Mucosa of rectum (tissue), 2 donors: Measurements from ENCODE around the gene SH3BP5L.

Experiments
- H3K27ac ChIP-seq, 2 donors: one replicate each; pipeline ENCODE4 v1.7.0; 2013; ENCODE audit warnings: inconsistent platforms in 2 of 2, low read depth in 2 of 2, low read length in 2 of 2
- H3K27me3 ChIP-seq, 2 donors: one replicate each; pipeline ENCODE4 v1.7.0; 2013; ENCODE audit warnings: low read length in 2 of 2; ENCODE audit not compliant: control insufficient read depth in 2 of 2, insufficient read depth in 2 of 2
- H3K36me3 ChIP-seq, 2 donors: one replicate each; pipeline ENCODE4 v1.7.0; 2013; ENCODE audit warnings: low read length in 2 of 2; ENCODE audit not compliant: control insufficient read depth in 2 of 2, insufficient read depth in 2 of 2
- H3K4me1 ChIP-seq, 2 donors: one replicate each; pipeline ENCODE4 v1.7.0; 2013; ENCODE audit warnings: low read length in 2 of 2, mild to moderate bottlenecking in 1 of 2; ENCODE audit not compliant: control insufficient read depth in 2 of 2, insufficient read depth in 2 of 2
- H3K4me3 ChIP-seq, 2 donors: one replicate each; pipeline ENCODE4 v1.7.0; 2013; ENCODE audit warnings: low read length in 2 of 2
- H3K9ac ChIP-seq, 2 donors: one replicate each; pipeline ENCODE4 v1.7.0; 2013; ENCODE audit warnings: low read length in 2 of 2, low read depth in 1 of 2, mild to moderate bottlenecking in 1 of 2
- H3K9me3 ChIP-seq, 2 donors: one replicate each; pipeline ENCODE4 v1.7.0; 2013; ENCODE audit warnings: low read length in 2 of 2; ENCODE audit not compliant: control insufficient read depth in 2 of 2
- donor health status: healthy.
- donor health status: Normal muscosa, but diverticular disease.

The SH3BP5L gene

DNA sequence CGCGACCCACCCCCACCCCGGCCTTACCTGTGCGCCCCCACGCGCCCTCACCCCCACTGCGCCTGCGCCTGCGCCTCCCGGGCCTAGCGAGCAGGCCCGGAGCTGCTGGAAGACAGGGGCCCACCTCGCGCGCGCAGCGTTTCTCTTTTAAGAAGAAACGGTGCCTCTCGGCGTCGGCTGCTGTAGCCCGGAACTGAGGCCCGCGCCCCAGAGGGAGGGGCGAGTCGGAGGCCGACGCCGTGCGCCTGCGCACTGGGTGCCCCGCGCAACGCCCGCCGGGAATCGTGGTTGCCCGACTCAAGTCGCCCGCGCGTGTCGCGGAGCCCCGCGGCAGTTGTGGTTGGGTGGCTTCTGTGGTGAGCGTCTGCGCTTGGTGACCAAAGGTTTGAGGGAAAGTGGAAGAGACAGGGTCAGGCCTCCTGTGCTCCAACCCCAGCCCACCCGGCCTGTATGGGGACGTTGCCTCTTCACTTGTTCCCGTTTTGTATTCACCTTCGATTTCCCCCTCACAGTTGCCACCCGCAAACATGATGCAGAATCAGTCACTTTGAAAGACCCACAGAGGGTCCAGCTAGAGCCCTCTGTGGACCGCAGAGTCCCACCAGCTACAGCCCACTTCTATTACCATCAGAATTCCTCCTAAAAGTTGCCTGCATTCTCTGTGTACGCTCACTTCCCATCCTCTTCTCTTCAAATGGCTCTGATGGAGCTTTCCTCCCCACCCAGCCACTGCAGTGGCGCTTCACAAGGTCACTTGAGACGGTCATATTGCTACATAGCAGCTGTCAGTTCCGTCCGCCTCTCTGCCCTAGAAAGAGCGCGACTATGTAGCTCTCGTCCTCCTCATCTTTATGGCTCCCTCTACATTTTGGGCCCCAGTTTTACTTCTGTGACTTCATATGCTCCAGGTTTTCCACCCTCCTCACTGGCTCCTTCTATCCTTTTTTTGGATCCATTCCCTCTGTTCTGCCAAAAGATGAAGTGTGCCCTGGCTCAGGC is 33.5 kb upstream of the SH3BP5L start, which contains the start of gene ZNF692:
TSS of gene ZNF692 (minus strand) at position 195 of the 999 bp plus-strand sequence. CDS start 776 bp downstream, outside the sequence.
- Histone ChIP-seq H3K27me3 (no peaks in the 10 kb centered on the region), H3K9ac (peak within 1 kb of the TSS; percentile 92 to 96), H3K27ac (peak within 1 kb of the TSS; percentile 89 to 91), H3K36me3 (peaks cover 0 to 3% of the 10 kb centered on the region in 2 donors), H3K4me1 (peaks cover 23 to 32% of the 10 kb centered on the region in 2 donors), H3K9me3 (no peaks in the 10 kb centered on the region), H3K4me3 (peak within 1 kb of the TSS; percentile 92 to 93)

GRCh38 chr1:248858096-248858890 is 32.6 kb upstream of the SH3BP5L start:
- Histone ChIP-seq H3K4me1 (peaks cover 23 to 27% of the 10 kb centered on the region in 2 donors), H3K4me3 (peak overlapping the region; percentile 89 to 92), H3K27me3 (no peaks in the 10 kb centered on the region), H3K36me3 (peaks cover 3 to 6% of the 10 kb centered on the region in 2 donors), H3K9ac (peak overlapping the region; percentile 83 to 92), H3K27ac (peak overlapping the region; percentile 89 to 91), H3K9me3 (no peaks in the 10 kb centered on the region)

GRCh38 chr1:248857749-248858095 is 32.0 kb upstream of the SH3BP5L start:
- Histone ChIP-seq H3K9me3 (no peaks in the 10 kb centered on the region), H3K4me1 (peaks cover 21 to 25% of the 10 kb centered on the region in 2 donors), H3K27me3 (no peaks in the 10 kb centered on the region), H3K4me3 (peak overlapping the region; percentile 89 to 92), H3K9ac (peak overlapping the region; percentile 83 to 92), H3K27ac (peak overlapping the region; percentile 89 to 91), H3K36me3 (peaks cover 3 to 6% of the 10 kb centered on the region in 2 donors)

DNA sequence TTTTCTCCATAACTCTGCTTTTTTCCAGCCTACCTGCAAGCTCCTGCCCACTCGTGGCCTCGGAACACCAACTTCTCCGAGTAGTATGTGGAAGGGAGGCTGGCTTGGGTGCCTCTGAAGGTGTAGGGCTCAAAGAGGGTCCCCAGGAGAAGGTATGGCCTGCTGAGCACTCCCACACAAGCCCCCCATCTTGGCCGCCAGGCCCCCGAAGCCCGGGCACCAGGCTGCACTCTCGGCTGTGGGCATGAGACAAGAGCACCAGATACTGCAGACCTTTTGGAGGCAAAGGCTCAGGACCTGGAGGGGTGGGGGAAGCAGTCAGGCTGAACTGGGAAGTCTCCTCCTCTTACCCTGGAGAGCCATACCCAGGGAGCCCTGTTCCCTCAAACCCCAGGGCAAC is 31.5 kb upstream of the SH3BP5L start:
- H3K27me3 ChIP-seq, result no peaks in the 10 kb centered on the region
- H3K4me3 ChIP-seq, result peak overlapping the region in 1 of 2 donors; percentile 89
- no peaks in the 10 kb centered on the region for H3K9me3 ChIP-seq
- H3K9ac ChIP-seq, result no peak overlapping the region
- peaks cover 19 to 20% of the 10 kb centered on the region in 2 donors for H3K4me1 ChIP-seq
- peaks cover 3 to 6% of the 10 kb centered on the region in 2 donors for H3K36me3 ChIP-seq
- no peak overlapping the region for H3K27ac ChIP-seq

DNA sequence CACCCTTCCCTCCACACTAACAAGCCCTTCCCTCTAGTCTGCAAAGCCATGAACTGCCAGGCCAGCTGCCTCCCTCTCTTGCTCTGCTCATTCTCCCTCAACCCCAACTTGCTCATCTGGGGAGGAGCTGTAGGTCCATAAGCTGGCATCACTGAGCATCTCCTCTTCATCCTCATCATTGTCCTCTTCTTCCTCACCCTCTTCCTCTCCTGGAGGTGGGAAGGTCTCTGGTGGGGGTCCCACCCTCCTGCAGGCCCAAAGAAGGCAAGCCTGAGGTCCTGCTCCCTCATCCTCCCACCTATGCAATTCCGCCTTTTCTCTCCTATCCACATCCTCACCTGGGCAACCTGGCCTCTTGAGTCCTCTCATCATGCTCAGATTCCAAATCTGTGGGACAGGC is 30.5 kb upstream of the SH3BP5L start:
- peaks cover 19 to 20% of the 10 kb centered on the region in 2 donors for H3K4me1 ChIP-seq
- H3K9me3 ChIP-seq, result no peaks in the 10 kb centered on the region
- H3K9ac ChIP-seq, result no peak overlapping the region
- H3K27ac ChIP-seq, result no peak overlapping the region
- peaks cover 3 to 6% of the 10 kb centered on the region in 2 donors for H3K36me3 ChIP-seq
- no peak overlapping the region for H3K4me3 ChIP-seq
- no peaks in the 10 kb centered on the region for H3K27me3 ChIP-seq

- no peak overlapping the region for H3K9ac ChIP-seq
- H3K4me1 ChIP-seq, result peaks cover 19 to 20% of the 10 kb centered on the region in 2 donors
- H3K27me3 ChIP-seq, result no peaks in the 10 kb centered on the region
- H3K27ac ChIP-seq, result no peak overlapping the region
- H3K9me3 ChIP-seq, result no peaks in the 10 kb centered on the region
- no peak overlapping the region for H3K4me3 ChIP-seq
- H3K36me3 ChIP-seq, result peaks cover 5 to 6% of the 10 kb centered on the region in 2 donors
These were observed 29.9 kb upstream of the SH3BP5L start for GRCh38 chr1:248855580-248855979.

GRCh38 chr1:248853663-248854375 is 28.1 kb upstream of the SH3BP5L start:
- H3K4me3 ChIP-seq, result no peak overlapping the region
- H3K9me3 ChIP-seq, result no peaks in the 10 kb centered on the region
- peaks cover 11 to 13% of the 10 kb centered on the region in 2 donors for H3K4me1 ChIP-seq
- no peak overlapping the region for H3K27ac ChIP-seq
- no peak overlapping the region for H3K9ac ChIP-seq
- peaks cover 18 to 21% of the 10 kb centered on the region in 2 donors for H3K36me3 ChIP-seq
- no peaks in the 10 kb centered on the region for H3K27me3 ChIP-seq

DNA sequence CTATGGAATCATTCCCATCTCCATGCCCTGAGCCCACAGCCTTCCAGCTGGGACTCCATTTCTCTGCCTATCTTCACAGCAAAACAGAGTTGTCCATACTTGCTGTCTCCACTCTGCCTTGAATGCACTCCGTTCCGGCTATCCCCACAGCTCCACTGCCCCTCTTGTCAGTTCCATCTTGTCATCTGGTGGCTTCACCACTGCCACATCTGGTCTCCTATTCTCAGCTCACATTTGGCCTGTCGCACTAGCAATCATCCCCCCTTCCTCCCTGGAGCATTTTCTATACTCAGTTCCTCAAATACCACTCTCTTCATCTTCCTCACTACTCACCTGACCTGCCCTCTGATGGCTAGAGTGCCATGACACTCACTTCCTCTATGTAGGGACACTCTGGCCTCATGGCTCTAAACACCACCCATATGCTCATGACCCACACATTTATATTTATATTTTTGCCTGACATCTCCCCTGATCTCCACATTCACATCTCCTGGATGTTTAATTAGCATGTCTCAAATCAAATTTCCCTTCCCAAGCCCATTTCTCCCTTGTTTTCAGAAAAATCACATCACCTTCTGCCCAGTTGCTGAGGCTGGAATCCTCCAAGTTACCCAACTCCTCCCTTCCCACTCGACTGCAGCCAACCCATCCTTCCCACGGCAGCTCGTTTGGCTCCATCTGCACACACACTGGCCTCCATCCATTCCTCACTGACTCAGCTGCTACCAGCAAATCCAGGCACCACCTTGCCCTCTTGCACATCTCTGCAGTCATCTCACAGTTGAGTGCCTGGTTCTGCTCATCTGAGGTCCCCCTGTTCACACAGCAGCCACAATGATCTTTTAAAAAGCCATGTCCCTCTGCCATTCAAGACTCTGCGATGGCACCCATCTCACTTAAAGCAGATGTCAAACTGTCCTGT is 27.0 kb upstream of the SH3BP5L start:
- Histone ChIP-seq H3K4me1 (peaks cover 3 to 9% of the 10 kb centered on the region in 2 donors), H3K27me3 (no peaks in the 10 kb centered on the region), H3K27ac (no peak overlapping the region)

DNA sequence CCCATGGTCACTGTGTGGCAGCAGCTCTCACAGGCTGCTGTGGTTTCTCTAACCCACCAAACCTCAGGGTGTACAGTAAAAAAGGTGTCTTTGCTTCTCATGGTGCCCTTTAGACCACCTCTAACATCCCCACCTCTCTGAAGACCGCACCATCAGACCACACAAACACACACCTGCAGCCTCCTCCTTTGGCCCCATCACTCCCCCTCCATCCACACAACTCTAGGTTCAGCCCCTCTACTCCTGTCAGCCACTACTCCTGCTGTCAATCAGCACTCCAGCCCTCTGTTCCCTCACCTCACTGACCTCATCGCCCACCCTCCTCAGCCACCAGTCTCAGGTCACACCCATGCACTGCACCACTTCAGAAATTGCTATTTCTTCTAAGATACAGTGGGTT is 25.7 kb upstream of the SH3BP5L start:
- H3K4me3 ChIP-seq, result no peak overlapping the region
- H3K27ac ChIP-seq, result no peak overlapping the region
- H3K9me3 ChIP-seq, result no peaks in the 10 kb centered on the region
- H3K27me3 ChIP-seq, result no peaks in the 10 kb centered on the region
- H3K9ac ChIP-seq, result no peak overlapping the region
- peaks cover 0 to 2% of the 10 kb centered on the region in 2 donors for H3K4me1 ChIP-seq
- peaks cover 42% of the 10 kb centered on the region in 2 donors for H3K36me3 ChIP-seq

More for the DNA sequence above, 27.0 kb upstream of the SH3BP5L start:
- H3K9me3 ChIP-seq, result no peaks in the 10 kb centered on the region
- no peak overlapping the region for H3K4me3 ChIP-seq
- peaks cover 28 to 32% of the 10 kb centered on the region in 2 donors for H3K36me3 ChIP-seq
- no peak overlapping the region for H3K9ac ChIP-seq
